GM12878 (cell line): ENCODE measurements around the gene NFATC1. TPM values are rescaled to one million over a fixed set of nuclear protein-coding genes. Genes with fewer than 3 reads are reported as not detected.

Experiments
- ATAC-seq: fragments of 200-7000 bp; cut with Tn5 transposase; 3 replicates; pipeline ENCODE4 v1.9.1; 2020; ENCODE audit warnings: mild to moderate bottlenecking, moderate library complexity
- BruUV-seq: library from RNA; stranded (reverse); fragments of 400-500 nt; replicated peaks from 2 replicates; lab custom pipeline; 2021; lab: Mats Ljungman, UMichigan
- CTCF ChIA-PET: fragments of 300-600 bp; sonication (Branson Sonifier 250); formaldehyde crosslinking; extraction: SDS; loops from one replicate; lab custom pipeline; 2021; ENCODE audit warnings: inconsistent platforms; lab: Yijun Ruan, JAX
- POLR2A ChIA-PET: fragments of 350-600 bp; formaldehyde crosslinking; extraction: SDS; loops from one replicate; lab custom pipeline; 2021; ENCODE audit warnings: inconsistent platforms; lab: Charles Lee
- RAD21 ChIA-PET: fragments of 300-600 bp; sonication (Branson Sonifier 250); formaldehyde crosslinking; loops from one replicate; lab custom pipeline; 2023; ENCODE audit warnings: antibody characterized with exemption; ENCODE audit not compliant: unreplicated experiment; lab: Charles Lee
- SMC1A ChIA-PET: fragments of 300-600 bp; sonication (Branson Sonifier 250); formaldehyde crosslinking; loops from one replicate; lab custom pipeline; 2023; ENCODE audit not compliant: unreplicated experiment, uncharacterized antibody; lab: Charles Lee
- DNase-seq: peaks from one replicate; pipeline ENCODE4 v3.0.0-alpha.2; 2011; ENCODE audit warnings: low read depth, low spot score
- FAIRE-seq: peaks from 3 replicates; lab custom pipeline; 2011; peaks lifted over from hg19 to GRCh38; lab: Jason Lieb, UNC
- H2AFZ ChIP-seq: 2 replicates; pipeline ENCODE4 v1.6.0; 2011; ENCODE audit warnings: low read depth, low read length, control low read depth; ENCODE audit not compliant: control insufficient read depth
- H3K27ac ChIP-seq: 2 replicates; pipeline ENCODE4 v1.5.1; 2011; ENCODE audit warnings: control low read depth; ENCODE audit not compliant: control insufficient read depth, insufficient read depth
- H3K27me3 ChIP-seq, 2 experiments: replicated peaks in 1 of 2; 2 replicates each; pipeline versions ENCODE4 v1.6.0 to v1.6.1; 2011; ENCODE audit warnings: low read length in 1 of 2; ENCODE audit not compliant: control insufficient read depth in 2 of 2, insufficient read depth in 2 of 2
- H3K36me3 ChIP-seq, 2 experiments: 2 replicates each; pipeline ENCODE4 v1.5.1; 2011; ENCODE audit warnings: low read length in 1 of 2; ENCODE audit not compliant: control insufficient read depth in 2 of 2, insufficient read depth in 2 of 2
- H3K4me1 ChIP-seq: 2 replicates; pipeline ENCODE4 v1.6.1; 2011; ENCODE audit warnings: mild to moderate bottlenecking, low read length, moderate library complexity, mixed read lengths; ENCODE audit not compliant: control insufficient read depth, insufficient read depth
- H3K4me2 ChIP-seq: 2 replicates; pipeline ENCODE4 v1.6.0; 2011; ENCODE audit warnings: control low read depth; ENCODE audit not compliant: control insufficient read depth, insufficient read depth
- H3K4me3 ChIP-seq: fragments of 200-600 bp; sonication (generic); 2 replicates; pipeline ENCODE4 v1.5.1; 2016
- H3K79me2 ChIP-seq: 2 replicates; pipeline ENCODE4 v1.6.0; 2011; ENCODE audit warnings: low read length; ENCODE audit not compliant: control insufficient read depth, insufficient read depth
- H3K9ac ChIP-seq: 2 replicates; pipeline ENCODE4 v1.8.0; 2011; ENCODE audit warnings: low read length, control low read depth, mixed read lengths; ENCODE audit not compliant: control insufficient read depth, insufficient read depth
- H3K9me3 ChIP-seq: replicated peaks from 3 replicates; pipeline ENCODE4 v1.5.1; 2011; ENCODE audit warnings: mild to moderate bottlenecking, low read length; ENCODE audit not compliant: control insufficient read depth, insufficient read depth
- H4K20me1 ChIP-seq: 2 replicates; pipeline ENCODE4 v1.6.0; 2011; ENCODE audit not compliant: control insufficient read depth, insufficient read depth
- BACH1 ChIP-seq: fragments of 450-650 bp; IDR thresholded peaks from 2 replicates; pipeline ENCODE4 v1.6.1; 2017; ENCODE audit warnings: mild to moderate bottlenecking, borderline replicate concordance
- CHD1 ChIP-seq: IDR thresholded peaks from 2 replicates; pipeline ENCODE4 v1.6.1; 2012; ENCODE audit warnings: low read depth, low read length, improper control_type of control experiment
- CREM ChIP-seq: IDR thresholded peaks from 2 replicates; pipeline ENCODE4 v1.6.1; 2014; ENCODE audit warnings: antibody characterized with exemption, low read depth
- ETV6 ChIP-seq, 2 experiments: fragments of 450-650 bp in 1 of 2; IDR thresholded peaks in 1 of 2; conservative IDR thresholded peaks in 1 of 2; 2 replicates each; pipeline ENCODE4 v1.6.1; 2014; ENCODE audit warnings: antibody characterized with exemption in 1 of 2, borderline replicate concordance in 1 of 2, low read depth in 1 of 2, mild to moderate bottlenecking in 1 of 2, moderate library complexity in 1 of 2
- FOXK2 ChIP-seq: fragments of 450-650 bp; IDR thresholded peaks from 2 replicates; pipeline ENCODE4 v1.6.1; 2017; ENCODE audit warnings: mild to moderate bottlenecking, moderate library complexity
- IRF5 ChIP-seq: fragments of 450-650 bp; IDR thresholded peaks from 2 replicates; pipeline ENCODE4 v1.6.1; 2017; ENCODE audit warnings: borderline replicate concordance
- NFYA ChIP-seq: IDR thresholded peaks from 2 replicates; pipeline ENCODE4 v1.6.1; 2011; ENCODE audit warnings: low read depth, mild to moderate bottlenecking, low read length, improper control_type of control experiment, borderline replicate concordance
- PAX8 ChIP-seq: fragments of 450-650 bp; IDR thresholded peaks from 2 replicates; pipeline ENCODE4 v1.6.1; 2017; ENCODE audit warnings: mild to moderate bottlenecking, moderate library complexity
- PBX3 ChIP-seq: IDR thresholded peaks from 2 replicates; pipeline ENCODE4 v1.6.1; 2011; ENCODE audit warnings: mild to moderate bottlenecking, low read depth, low read length, moderate library complexity; ENCODE audit not compliant: insufficient replicate concordance
- PKNOX1 ChIP-seq: fragments of 450-650 bp; IDR thresholded peaks from 2 replicates; pipeline ENCODE4 v1.6.1; 2016; ENCODE audit warnings: mild to moderate bottlenecking
- RELB ChIP-seq: fragments of 450-650 bp; IDR thresholded peaks from 2 replicates; pipeline ENCODE4 v1.6.1; 2017; ENCODE audit warnings: low read depth, mild to moderate bottlenecking, moderate library complexity
- SREBF2 ChIP-seq: IDR thresholded peaks from 2 replicates; pipeline ENCODE4 v1.6.1; 2012; ENCODE audit warnings: mild to moderate bottlenecking, low read length
- YBX1 ChIP-seq: fragments of 450-650 bp; IDR thresholded peaks from 2 replicates; pipeline ENCODE4 v1.6.1; 2016; ENCODE audit warnings: antibody characterized with exemption
- YY1 ChIP-seq: IDR thresholded peaks from 2 replicates; pipeline ENCODE4 v1.6.1; 2011; ENCODE audit warnings: low read depth, mild to moderate bottlenecking, low read length
- ZNF24 ChIP-seq: fragments of 450-650 bp; IDR thresholded peaks from 2 replicates; pipeline ENCODE4 v1.6.1; 2017; ENCODE audit warnings: antibody characterized with exemption, mild to moderate bottlenecking
- ZNF274 ChIP-seq: IDR thresholded peaks from one replicate; pipeline ENCODE4 v1.8.0; 2011; ENCODE audit not compliant: insufficient read length, insufficient read depth
- ZNF384 ChIP-seq: IDR thresholded peaks from 2 replicates; pipeline ENCODE4 v1.6.1; 2012; ENCODE audit warnings: low read depth, mild to moderate bottlenecking, low read length, improper control_type of control experiment, borderline replicate concordance
- WGBS: methylation state at CpG from one replicate; pipeline ENCODE4 v1.1.6; 2016; ENCODE audit warnings: low lambda C conversion rate; ENCODE audit not compliant: insufficient replicate concordance, insufficient coverage; ENCODE audit errors: missing lambda C conversion rate; 5-methylcytosine and 5-hydroxymethylcytosine counted together
- in situ Hi-C: fragments of 300-500 bp; cut with MboI; formaldehyde crosslinking; loops from 9 replicates; pipeline ENCODE4 v1.14.3; 2018; ENCODE audit warnings: mixed read lengths
- intact Hi-C: fragments of 100-400 bp; cut with micrococcal nuclease; formaldehyde crosslinking; loops from one replicate; pipeline ENCODE4 v1.14.2; 2022; ENCODE audit not compliant: unreplicated experiment
- polyA plus RNA-seq, 11 experiments: library from polyadenylated mRNA; depleted of rRNA in 4 of 11; unstranded in 6 of 11; stranded (reverse) in 5 of 11; fragments of >200 nt; fragmentation: Nextera tagmentation in 4 of 11; fragmentation: Illumina TruSeq in 1 of 11; extraction: Ambion mirVana in 4 of 11; extraction: Trizol in 1 of 11; gene quantifications; 1 replicate in 1 of 11; 2 replicates in 10 of 11; pipeline versions ENCODE4 v1.2.1 to v1.2.3, GENCODE V29; 2011 to 2016; ENCODE audit warnings: inconsistent platforms in 2 of 11, missing spikeins in 2 of 11, low read depth in 1 of 11
- total RNA-seq, 4 experiments: library from RNA; depleted of rRNA in 3 of 4; stranded (reverse); fragments of >200 nt in 3 of 4; fragmentation: Illumina TruSeq in 1 of 4; extraction: Trizol in 1 of 4; gene quantifications; 2 replicates each; pipeline versions ENCODE4 v1.2.1 to v1.2.3, GENCODE V29; 2013 to 2021

The NFATC1 gene
- total and polyA plus RNA-seq, 10 of the 15 experiments (the other 5 are each of a cell fraction or from before 2014, with no cell fraction given): 0.84 to 20.8 (median 5.1) TPM

- no peak for FAIRE-seq
- no TSS peak for BruUV-seq
- Histone ChIP-seq H3K27me3 (no peaks in the 10 kb centered on the region), H3K27ac (no peak overlapping the region), H4K20me1 (no peaks in the 10 kb centered on the region), H2AFZ (no peak overlapping the region), H3K4me2 (no peak overlapping the region), H3K36me3 (no peaks in the 10 kb centered on the region; a peak in 1 of 4 replicates), H3K9me3 (no peaks in the 10 kb centered on the region), H3K4me1 (peaks cover 13% of the 10 kb centered on the region), H3K79me2 (no peaks in the 10 kb centered on the region), H3K4me3 (no peak overlapping the region), H3K9ac (no peak overlapping the region)
- ChIA-PET POLR2A (no interaction called here), SMC1A (interaction anchor here (1.4 kb wide), 1 partner anchor 10 kb away, joined by 4 read pairs; no protein-coding TSS in a partner anchor), RAD21 (no interaction called here), CTCF (no interaction called here)
- no peak for DNase-seq
- 85% methylated on average over 54 of the region's 54 CpGs for WGBS
- no peak for ATAC-seq
- intact Hi-C loops: no loop called here
- in situ Hi-C loops: loop anchor here (10.0 kb wide), 1 partner anchor 108 kb away; no protein-coding TSS in a partner anchor
- TF ChIP-seq ZNF384: no peak
- no peak for TF ChIP-seq ZNF274
- no peak for TF ChIP-seq NFYA
- TF ChIP-seq BACH1: no peak
- TF ChIP-seq PKNOX1: no peak
- no peak for TF ChIP-seq IRF5
- no peak for TF ChIP-seq ZNF24
- no peak for TF ChIP-seq CREM
- no peak for TF ChIP-seq YBX1
- no peak for TF ChIP-seq PBX3
- no peak for TF ChIP-seq FOXK2
- TF ChIP-seq YY1: no peak
- TF ChIP-seq ETV6 (conservative IDR thresholded peaks at IDR 0.05 in 1 of 2, IDR thresholded peaks at IDR 0.05 in 1 of 2; ENCODE audit: borderline replicate concordance in 1 of 2, low read depth in 1 of 2): no peak
- no peak for TF ChIP-seq RELB
- TF ChIP-seq PAX8: no peak
- TF ChIP-seq CHD1: no peak
- no peak for TF ChIP-seq SREBF2
These were observed 117.0 kb downstream of the NFATC1 start for GRCh38 chr18:79512461-79513380.
